Upper lobe of left lung (tissue), 4 donors: ENCODE measurements around the gene KRTAP5-3.

Experiments used
- CTCF ChIP-seq, 6 experiments: fragments of 450-650 bp in 4 of 6; fragments of 200-600 bp in 2 of 6; sonication (generic) in 2 of 6; IDR thresholded peaks; one replicate each; pipeline ENCODE4 v1.5.1; 2016 to 2019; ENCODE audit warnings: antibody characterized with exemption in 6 of 6
- POLR2AphosphoS5 ChIP-seq, 2 donors: sonication (generic); formaldehyde crosslinking; IDR thresholded peaks; one replicate each; pipeline ENCODE4 v1.5.1; 2017; ENCODE audit warnings: antibody characterized with exemption in 2 of 2

- TF ChIP-seq CTCF (IDR thresholded peaks at IDR 0.05): no peak
- no peak for TF ChIP-seq POLR2AphosphoS5 (IDR thresholded peaks at IDR 0.05)
Observed at GRCh38 chr11:1576825-1577224, 31.4 kb downstream of the KRTAP5-3 start.
